Cardiac septum (tissue), 1 donor: ENCODE results near the gene EIF5A. TPM values are rescaled to one million over a fixed set of nuclear protein-coding genes. Genes with fewer than 3 reads are reported as not detected.
"Not testable (repeated sequence)": the region's sequence is repeated elsewhere in the genome, so short reads cannot be mapped to it uniquely, and the experiment has no call there.

ENCODE experiments used
- DNase-seq: peaks from one replicate; pipeline ENCODE4 v3.0.0-alpha.2; 2020; ENCODE audit warnings: low spot score
- intact Hi-C: fragments of 100-400 bp; cut with DNase I; formaldehyde crosslinking; loops from one replicate; pipeline ENCODE4 v1.14.0; 2022
- total RNA-seq: library from RNA; stranded (reverse); fragmentation: NEBNext Ultra II Directional; extraction: Animal tissue kit (Norgen Biotek cat#: 25700); gene quantifications from one replicate; pipeline ENCODE4 v1.2.1, GENCODE V29; 2021
- donor health status: DM: no; HTN: no; CAD: no.

The EIF5A gene
- total RNA-seq, 1 donor from 2014 or later, result 263 TPM

DNA sequence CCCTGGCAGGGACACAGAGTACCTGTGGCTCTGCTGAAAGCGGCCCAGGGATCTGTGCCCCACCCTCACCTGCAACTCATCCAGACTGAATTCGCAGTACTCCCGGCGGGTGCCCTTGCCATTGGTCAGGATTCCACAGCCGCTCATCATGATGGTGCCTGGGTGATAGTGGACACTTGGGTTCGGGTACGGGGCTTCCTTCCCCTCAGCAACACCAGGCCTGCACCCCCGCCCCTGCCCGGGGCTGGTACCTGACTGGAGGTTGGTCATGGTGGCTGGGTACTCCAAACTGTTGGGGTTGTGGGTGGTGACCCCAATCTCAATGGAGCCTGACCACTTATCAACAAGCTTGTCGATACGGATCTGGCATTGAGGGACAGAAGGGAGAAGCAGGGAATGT, 18.8 kb downstream of the EIF5A start:
- DNase-seq, result no peak

DNA sequence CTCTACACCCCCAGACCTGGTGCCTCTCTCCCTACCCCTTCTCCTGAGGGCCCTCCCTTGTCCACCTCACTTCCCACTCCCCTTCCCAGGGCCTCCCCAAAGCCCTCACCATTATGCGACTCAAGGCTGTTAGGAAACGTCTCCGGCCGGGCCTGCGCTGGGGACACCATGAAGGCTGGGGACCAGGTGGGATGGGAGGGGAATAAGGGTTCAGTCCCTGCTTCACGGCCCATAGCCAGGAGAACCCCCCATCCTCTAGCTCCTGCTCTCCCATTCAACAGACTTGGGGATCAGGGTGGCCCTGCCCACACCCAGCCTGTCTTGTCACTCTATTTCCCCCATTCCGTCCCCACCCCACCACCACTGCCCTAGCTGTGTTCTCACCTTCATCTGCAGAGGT, 19.6 kb downstream of the EIF5A start:
- DNase-seq, result no peak
- intact Hi-C loops, result no loop called here

More for the DNA sequence above, 18.8 kb downstream of the EIF5A start:
- intact Hi-C loops, result no loop called here

DNA sequence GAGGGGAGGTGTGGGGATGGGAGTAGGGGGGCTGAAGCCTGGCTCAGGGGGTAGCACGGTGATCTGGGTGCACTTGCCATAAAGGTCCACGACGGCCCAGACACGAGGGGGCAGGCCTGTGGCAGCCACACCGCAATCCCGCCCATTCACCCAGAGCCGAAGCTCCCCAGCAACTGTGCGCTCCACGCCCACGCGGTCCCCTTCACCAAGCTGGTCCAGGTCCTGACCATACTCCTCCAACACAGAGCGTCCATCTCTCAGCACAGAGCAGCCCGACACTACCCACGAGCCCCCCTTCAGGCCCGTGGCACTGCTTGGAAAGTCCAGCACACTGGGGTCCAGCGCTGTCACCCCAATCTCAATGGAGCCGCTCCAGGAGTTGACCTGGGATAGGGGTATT, 20.1 kb downstream of the EIF5A start:
- DNase-seq, result no peak
- intact Hi-C loops, result no loop called here

DNA sequence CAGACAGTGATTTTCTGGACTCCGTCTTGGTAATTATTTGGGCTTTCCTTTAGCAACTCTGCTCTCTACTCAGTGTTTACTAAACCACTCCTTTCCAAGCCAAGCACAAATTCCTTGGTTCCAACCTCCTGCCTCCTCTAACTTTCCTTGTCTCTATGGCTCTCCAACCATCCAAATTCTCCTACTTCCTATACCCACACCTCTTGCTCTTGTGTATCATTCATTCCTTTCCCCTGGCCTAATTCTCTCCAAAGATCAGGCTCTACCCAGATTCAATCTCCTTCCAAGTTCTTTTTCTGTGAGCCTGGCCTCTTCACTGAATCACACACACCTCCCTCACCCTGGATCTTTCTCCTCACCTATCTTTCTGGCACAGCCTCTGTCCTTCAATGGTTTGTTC, 20.6 kb downstream of the EIF5A start:
- no peak for DNase-seq
- intact Hi-C loops, result loop anchor here (2.0 kb wide), 1 partner anchor 19 kb away; no protein-coding TSS in a partner anchor

DNA sequence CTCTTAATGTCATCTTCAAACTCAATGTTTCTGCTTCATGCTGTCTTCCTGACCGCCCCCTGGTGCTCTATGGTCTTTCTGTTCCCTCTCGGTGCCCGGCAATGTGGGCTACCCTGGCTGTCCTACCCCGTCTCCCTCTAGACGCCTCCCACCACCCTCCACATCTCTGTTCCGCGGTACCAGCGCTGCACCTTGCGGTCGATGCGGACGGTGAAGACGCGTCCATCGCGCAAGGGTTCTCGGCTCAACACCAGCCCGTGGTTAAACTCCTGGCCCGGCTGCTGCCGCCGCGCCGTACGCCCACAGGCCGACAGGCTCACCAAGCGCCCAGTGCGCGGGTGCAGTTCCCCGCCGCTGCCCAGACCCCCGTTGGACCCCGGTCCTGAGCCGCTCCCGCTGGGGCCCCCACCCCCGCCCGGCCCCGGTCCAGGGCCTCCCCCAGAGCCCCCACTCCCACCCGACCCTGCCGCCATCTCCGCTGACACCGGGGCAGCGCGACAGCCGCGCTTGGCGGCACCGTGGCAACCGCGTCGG, 21.5 kb downstream of the EIF5A start, which contains the start of gene NEURL4:
TSS of gene NEURL4 (minus strand) at position 496 of the 534 bp plus-strand sequence. CDS start at position 473, 23 bp downstream.
- no peak for DNase-seq

DNA sequence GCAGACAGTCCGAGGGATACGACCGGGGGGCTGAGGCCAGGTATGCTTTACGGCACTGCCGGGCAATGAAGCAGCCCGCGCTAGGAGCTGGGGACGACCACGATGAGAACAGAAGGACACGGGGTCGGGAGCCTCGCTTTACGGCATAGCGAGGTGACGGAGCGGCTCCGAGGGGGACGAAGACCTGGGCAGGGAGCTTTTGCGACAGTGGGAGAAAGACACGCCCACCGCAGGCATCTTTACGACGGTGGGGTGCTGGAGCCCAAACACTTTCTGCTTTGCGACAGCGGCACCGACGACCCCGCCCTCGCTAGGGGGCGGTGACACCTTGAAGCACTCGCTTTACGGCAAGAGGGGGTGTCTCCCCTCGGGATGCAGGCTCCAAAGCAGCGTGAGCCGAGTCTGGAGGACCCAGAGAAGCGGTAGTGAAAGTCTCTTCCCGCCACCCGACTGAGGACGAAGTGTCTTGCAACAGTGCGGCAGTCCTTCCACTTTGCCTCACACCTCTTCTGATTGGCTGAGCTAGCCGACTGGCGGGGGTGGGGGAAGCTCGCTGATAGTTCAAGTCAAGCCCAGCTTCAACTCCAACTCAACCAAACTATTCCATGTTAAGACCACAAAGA, 22.1 kb downstream of the EIF5A start:
- intact Hi-C loops, result loop anchor here (1.0 to 2.0 kb wide), 2 partner anchors 21 to 22 kb away; no protein-coding TSS in a partner anchor
- peak; percentile 98 for DNase-seq

More for the DNA sequence above, 21.5 kb downstream of the EIF5A start, which contains the start of gene NEURL4:
- intact Hi-C loops, result loop anchor here (1.0 to 2.0 kb wide), 2 partner anchors 20 to 22 kb away; no protein-coding TSS in a partner anchor

DNA sequence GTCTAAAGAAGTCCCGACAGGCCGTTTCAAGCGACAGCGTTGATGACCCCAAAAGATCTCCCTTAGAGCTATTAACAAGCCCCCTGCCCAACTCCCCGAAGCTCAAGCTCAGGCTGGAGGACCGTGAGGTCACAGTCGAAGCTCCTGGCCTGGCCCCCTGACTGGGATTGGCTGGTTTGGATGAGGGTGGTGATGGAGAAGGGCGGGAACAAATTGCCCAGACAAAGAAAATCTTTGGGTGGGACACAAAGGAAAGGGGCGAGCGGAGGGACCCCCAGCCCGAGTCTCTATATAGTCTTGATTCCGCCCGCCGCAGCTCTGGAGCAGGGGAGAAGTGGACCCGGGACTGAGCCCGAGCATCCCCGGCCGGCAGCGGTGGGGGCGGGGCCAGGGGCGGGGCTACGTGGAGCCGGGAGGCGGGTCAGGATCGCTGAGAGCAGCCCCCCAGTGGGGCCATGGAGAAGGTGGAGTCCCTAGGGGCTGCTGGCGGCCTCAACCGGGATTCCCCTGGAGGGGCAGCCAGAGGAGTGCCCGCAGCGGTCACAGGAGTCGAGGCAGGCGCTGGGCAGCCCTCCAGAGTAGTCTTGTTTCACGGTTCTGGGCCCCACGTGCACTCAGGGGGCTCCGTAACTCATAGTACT, 22.7 kb downstream of the EIF5A start:
- DNase-seq, result peak; percentile 93
- intact Hi-C loops, result loop anchor here (1.0 to 2.0 kb wide), 3 partner anchors 17 to 21 kb away; no protein-coding TSS in a partner anchor

DNA sequence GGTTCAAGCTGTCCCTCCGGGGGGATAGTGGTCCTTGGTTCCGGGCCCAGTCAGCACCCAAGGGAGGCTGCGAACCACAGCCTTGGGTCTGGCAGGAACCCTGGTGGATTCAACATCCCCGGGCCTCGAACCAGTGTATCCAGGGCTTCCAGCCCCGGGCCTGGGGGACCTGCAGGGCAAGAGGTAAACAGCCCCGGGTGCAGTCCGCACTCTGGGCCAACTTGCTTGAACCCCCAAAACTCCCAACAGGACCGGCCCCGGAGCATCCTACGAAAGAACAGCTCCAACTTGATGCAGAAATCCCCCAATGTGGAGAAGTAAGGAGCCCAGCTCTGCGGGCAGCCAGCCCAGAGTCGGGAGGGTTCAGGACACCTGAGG, 23.2 kb downstream of the EIF5A start:
- no peak for DNase-seq
- intact Hi-C loops, result loop anchor here (2.0 kb wide), 1 partner anchor 16 kb away; no protein-coding TSS in a partner anchor

DNA sequence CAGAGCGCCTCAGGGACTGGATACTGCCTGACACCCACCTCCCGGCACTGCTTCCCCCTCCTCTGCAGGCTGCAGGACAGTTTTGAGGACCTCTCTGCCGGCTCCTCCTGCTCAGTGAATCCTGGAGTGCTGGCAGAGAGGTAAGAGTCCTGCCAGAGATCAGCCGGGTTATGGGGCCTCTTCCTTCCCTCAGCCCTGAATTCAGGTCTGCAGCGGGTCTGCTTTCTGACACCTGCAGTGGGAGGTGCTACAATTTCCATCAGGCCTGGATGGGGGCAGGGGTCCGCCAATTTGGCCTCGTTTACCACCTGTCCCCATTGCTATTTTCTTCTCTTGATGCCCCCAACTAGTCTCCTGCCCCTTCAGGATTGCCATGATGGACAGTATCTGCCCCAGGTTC, 24.7 kb downstream of the EIF5A start:
- intact Hi-C loops, result no loop called here
- no peak for DNase-seq

DNA sequence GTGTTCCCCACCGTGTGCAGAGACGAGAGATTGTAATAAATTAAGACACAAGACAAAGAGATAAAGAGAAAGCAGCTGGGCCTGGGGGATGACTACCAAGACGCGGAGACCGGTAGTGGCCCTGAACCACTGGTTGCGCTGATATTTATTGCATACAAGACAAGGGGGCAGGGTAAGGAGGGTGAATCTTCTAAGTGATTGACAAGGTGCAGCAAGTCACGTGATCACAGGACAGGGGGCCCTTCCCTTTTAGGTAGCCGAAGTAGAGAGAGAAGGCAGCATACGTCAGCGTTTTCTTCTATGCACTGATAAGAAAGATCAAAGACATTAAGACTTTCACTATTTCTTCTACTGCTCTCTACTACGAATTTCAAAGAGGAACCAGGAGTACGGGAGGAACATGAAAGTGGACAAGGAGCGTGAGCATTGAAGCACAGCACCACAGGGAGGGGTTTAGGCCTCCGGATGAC, 25.2 kb downstream of the EIF5A start:
- intact Hi-C loops, DNase-seq: not testable (repeated sequence)

DNA sequence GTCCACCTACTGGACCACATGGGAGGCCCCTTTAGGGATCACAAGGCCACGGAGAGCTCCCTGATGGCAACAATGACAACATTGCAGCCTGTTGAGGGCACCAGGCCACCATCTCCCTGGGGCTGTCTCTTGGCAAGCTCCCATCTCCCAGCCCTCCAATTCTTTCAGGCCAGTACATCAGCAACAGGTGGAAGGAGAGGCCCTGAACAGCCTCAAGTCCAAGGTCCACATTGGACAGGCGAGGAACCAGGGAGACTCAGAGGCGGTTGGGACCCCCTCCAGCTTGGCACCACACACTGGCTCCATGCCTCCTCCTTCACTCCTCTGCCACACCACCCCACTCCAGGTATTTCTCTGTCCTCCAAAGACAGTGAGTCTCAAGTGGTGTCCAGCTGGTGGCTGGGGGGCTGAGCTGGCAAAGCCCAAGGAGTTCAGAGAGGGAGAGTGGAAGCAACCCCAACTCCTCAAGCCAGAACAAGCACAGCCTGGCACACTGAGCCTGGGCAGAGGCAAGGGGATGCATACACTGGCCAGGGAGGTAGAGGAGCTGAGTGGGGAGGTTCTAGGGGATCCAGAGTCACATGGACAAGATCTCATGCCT, 27.6 kb downstream of the EIF5A start:
- intact Hi-C loops, result no loop called here
- no peak for DNase-seq

DNA sequence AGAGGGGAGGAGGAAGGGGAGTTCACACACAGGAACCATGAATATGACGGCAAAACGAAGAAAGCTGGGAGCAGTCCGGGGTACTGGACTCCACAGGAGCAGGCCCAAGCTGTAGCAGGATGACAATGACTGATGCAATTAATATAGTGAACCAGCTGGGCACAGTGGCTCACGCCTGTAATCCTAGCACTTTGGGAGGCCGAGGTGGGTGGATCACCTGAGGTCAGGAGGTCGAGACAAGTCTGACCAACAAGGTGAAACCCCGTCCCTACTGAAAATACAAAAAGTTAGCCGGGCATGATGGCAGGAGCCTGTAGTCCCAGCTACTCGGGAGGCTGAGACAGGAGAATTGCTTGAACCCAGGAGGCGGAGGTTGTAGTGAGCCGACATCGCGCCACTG, 28.3 kb downstream of the EIF5A start:
- intact Hi-C loops, DNase-seq: not testable (repeated sequence)

DNA sequence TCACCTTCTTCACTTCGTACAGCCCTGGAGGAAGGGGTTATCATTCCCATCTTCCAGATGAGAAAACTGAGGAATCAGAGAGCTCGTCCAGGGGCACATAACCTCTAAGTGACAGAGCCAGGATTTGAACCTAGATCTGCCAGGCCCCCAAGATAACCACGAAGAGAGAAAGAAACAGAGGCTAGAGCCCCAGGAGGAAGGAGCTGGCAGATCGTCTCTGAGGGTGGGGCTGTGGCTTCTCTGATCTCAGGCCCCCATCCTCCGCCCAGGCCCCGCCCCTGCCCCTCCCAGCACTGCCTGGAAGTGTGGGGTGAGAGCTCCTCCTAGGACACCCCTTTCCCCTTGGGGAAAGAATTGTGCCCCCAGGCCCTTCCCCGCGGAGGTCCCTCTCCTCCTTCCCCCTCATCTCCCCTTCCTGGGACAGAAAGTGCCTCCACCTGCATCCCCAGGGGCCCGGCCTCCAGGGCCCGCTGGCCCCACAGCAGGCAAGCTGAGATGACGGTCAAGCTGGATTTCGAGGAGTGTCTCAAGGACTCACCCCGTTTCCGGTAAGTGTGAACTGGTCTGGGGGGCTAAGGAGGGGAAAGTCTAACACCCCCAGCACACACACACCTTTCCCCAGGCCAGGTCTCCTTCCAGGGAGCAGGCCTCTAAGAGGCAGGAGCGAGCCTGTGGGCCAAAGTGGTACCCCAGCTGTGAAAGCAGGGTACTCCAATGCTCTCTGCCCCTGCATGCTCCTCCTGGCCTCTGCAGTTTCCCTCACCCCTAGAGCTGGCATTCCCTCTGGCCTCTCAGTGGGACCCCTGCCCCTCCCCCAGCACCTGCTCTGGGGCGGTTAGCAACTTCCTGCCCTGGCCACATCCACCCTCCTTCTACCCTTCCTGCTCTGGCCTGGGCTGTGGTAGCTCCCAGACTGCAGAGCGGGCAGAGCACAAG, 29.1 kb downstream of the EIF5A start, which contains the start of gene ACAP1:
TSS of gene ACAP1 (plus strand) at position 290 of the 936 bp plus-strand sequence. CDS start at position 496, 206 bp downstream.
- peak; percentile 87 for DNase-seq
- intact Hi-C loops, result no loop called here

DNA sequence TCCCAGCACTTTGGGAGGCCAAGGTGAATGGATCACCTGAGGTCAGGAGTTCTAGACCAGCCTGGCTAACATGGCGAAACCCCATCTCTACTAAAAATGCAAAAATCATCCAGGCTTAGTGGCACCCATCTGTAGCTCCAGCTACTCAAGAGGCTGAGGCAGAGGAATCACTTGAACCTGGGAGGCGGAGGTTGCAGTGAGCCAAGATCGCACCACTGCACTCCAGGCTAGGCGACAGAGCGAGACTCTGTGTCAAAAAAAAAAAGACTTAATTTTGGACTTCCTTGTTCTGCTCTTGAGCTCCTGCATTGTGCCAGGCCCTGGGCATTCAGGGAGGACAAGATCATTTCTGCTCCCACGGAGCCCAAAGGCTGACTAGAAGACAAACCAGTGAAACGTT, 30.2 kb downstream of the EIF5A start:
- DNase-seq, intact Hi-C loops: not testable (repeated sequence)

DNA sequence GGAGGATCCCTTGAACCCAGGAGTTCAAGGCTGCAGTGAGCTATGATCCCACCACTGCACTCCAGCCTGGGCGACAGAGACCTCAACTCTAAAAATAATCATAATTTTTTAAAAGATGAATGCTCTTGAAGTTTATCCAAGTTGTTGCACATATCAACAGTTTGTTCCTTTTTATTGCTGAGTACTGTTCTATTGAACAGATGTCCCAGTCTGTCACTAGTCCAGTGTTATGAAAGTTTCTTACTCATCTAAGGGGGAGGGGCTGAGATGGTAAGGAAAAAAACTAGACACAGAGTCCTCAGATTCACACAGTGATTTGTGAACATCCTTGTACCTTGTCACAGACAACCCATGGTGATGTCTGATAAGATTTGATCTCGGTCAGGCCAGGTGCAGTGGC, 32.8 kb downstream of the EIF5A start:
- intact Hi-C loops, result no loop called here
- DNase-seq, result no peak

DNA sequence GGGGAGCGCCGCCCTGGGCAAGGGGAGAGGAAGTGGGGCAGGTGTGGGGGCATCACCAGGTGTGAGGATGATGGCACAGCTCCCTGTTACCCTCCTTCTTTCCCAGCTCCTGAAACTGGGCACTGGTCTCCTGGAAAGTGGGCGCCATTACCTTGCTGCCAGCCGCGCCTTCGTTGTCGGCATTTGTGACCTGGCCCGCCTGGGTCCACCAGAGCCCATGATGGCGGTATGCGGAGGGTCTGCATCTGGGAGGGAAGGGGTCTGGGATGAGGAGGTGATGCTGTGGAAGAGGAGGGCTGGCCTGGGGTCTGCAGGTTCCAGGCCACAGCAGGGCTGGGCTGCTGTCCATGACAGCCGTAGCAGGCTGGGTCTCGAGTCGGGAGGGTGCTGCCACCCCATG, 34.4 kb downstream of the EIF5A start:
- intact Hi-C loops, result no loop called here

DNA sequence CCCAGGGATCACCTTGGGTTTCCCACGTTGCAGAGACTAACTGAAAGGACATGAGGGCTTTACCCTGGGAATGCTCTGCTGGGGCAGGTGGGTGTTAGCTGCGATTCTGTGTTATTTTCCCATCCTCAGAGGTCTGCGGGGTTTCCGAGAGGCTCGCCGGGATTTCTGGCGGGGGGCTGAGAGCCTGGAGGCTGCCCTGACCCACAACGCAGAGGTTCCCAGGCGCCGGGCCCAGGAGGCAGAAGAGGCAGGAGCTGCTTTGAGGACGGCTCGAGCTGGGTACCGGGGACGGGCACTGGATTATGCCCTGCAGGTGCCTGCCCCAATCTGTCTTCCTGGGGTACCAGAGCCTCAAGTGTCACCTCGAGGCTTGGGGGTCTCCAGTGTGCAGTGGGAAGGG, 35.8 kb downstream of the EIF5A start:
- DNase-seq, result no peak
- intact Hi-C loops, result no loop called here

More for the DNA sequence above, 34.4 kb downstream of the EIF5A start:
- DNase-seq, result no peak

DNA sequence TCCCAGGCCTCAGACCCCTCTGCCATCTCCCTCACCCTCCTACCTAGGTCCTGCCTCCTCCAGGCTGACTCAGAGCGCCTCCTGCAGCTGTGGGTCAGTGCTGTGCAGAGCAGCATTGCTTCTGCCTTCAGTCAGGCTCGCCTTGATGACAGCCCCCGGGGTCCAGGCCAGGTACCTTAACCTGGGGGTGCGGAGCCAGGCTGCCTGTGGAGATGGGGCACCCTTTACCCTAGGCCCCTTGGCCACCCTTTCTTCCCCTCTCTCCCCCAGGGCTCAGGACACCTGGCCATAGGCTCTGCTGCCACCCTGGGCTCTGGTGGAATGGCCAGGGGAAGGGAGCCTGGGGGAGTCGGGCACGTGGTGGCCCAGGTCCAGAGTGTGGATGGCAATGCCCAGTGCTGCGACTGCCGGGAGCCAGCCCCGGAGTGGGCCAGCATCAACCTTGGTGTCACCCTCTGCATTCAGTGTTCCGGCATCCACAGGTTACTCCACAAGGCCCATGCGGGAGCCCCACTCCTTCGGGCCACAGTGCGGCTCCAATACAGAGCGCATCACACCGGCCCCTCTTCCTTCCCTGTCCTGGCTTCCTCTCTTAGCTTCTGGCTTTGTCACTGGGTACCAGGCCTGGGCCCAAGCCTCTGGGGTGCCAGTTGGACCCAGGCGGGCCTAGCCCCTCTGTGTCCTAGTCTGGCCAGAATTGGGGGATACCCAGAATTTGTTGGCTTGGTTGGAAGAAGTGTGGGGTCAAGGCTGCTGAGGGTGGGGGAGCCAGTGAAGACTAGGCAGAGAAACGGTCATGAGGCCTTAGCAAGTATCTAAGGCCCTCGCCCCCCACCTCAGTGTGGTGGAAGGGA, 39.6 kb downstream of the EIF5A start:
- intact Hi-C loops, result loop anchor here (2.0 to 5.0 kb wide), 2 partner anchors 16 to 40 kb away; partner anchors contain the start of gene EIF5A
- DNase-seq, result no peak
